DND-41 (cell line): Measurements from ENCODE around the gene FEM1A.

Experiments
- EZH2 ChIP-seq: IDR thresholded peaks from 3 replicates; pipeline ENCODE4 v1.6.1; 2012; ENCODE audit warnings: borderline replicate concordance, low read depth, mild to moderate bottlenecking, moderate library complexity, low read length, inconsistent platforms; ENCODE audit not compliant: severe bottlenecking
- TF ChIP-seq, protein P1 (sequence below): IDR thresholded peaks from 2 replicates; pipeline ENCODE4 v1.5.1; 2012; ENCODE audit warnings: borderline replicate concordance, low read length, moderate library complexity, mild to moderate bottlenecking; ENCODE audit not compliant: poor library complexity, severe bottlenecking; ENCODE audit errors: extremely low read depth

DNA sequence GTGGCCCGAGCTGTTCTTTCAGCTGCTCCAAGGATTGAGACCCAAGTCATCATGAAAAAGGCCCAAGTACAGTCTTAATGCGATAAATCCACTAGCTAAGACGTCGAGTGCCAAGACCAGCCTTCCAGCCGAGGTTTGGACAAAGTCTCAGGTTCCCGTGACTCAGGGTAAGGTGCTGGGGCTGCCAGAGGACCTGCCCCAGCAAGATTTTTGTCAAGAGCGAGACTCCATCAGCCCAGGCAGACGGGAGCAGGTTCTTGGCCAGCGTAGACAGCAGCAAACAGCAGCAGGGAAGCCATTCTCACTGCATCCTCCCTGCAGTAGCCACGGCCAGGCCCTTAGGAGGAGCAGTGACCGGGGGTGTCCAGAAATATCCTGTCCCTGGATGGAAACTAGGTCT, 3.4 kb downstream of the FEM1A start:
- TF ChIP-seq, protein P1, sequence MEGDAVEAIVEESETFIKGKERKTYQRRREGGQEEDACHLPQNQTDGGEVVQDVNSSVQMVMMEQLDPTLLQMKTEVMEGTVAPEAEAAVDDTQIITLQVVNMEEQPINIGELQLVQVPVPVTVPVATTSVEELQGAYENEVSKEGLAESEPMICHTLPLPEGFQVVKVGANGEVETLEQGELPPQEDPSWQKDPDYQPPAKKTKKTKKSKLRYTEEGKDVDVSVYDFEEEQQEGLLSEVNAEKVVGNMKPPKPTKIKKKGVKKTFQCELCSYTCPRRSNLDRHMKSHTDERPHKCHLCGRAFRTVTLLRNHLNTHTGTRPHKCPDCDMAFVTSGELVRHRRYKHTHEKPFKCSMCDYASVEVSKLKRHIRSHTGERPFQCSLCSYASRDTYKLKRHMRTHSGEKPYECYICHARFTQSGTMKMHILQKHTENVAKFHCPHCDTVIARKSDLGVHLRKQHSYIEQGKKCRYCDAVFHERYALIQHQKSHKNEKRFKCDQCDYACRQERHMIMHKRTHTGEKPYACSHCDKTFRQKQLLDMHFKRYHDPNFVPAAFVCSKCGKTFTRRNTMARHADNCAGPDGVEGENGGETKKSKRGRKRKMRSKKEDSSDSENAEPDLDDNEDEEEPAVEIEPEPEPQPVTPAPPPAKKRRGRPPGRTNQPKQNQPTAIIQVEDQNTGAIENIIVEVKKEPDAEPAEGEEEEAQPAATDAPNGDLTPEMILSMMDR, result no peak
- TF ChIP-seq EZH2, result no peak
